AG09319 (cell line): Measurements from ENCODE around the gene EEF2.

Experiments
- DNase-seq: peaks from one replicate; pipeline ENCODE4 v3.0.0-alpha.2; 2010; ENCODE audit warnings: low read depth; ENCODE audit errors: extremely low read depth
- CTCF ChIP-seq: IDR thresholded peaks from 2 replicates; pipeline ENCODE4 v1.5.1; 2011; ENCODE audit warnings: low read depth, mild to moderate bottlenecking, inconsistent platforms, low read length, moderate library complexity

Gene EEF2

DNA sequence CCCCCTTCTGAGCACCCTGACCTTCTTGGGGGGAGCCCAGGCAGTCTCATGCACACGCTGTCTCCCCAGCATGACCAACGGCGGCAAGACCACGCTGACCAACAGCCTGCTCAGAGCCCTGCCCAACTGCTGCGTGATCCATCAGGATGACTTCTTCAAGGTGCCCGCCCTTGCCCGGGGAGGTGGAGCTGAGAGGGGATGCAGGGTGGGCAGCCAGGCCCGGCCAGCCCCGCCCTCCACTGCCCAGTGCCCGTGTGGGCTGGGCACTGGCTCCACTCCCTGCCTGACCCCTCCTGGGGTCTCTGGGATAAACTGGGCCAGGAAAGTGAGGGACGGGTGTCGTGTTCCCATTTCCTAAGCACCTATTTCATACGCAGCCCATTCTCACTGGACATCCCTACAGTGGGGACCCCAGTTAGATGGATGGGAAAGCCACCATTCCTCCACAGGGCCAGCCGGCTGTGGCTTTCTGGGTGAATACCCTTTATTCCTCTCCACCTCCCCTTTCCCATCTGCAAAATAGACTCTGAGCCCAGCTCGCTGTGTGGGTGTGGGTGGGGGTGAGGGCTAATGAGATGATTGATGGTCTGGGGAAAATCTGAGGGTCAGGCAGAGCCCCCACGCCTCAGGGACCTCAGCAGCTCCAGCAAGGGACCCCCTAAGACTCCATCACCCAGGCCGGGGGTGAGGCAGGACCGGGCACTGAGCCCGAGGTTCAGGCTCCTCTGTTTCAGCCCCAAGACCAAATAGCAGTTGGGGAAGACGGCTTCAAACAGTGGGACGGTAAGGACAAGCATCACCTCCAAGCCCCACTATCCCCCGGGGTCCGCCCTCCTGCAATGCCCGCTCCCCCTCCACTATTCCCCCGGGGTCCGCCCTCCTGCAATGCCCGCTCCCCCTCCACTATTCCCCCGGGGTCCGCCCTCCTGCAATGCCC lies 48.5 kb downstream of the EEF2 start:
- no peak for DNase-seq
- TF ChIP-seq CTCF = no peak

GRCh38 chr19:3932931-3933810 lies 52.1 kb downstream of the EEF2 start, which contains the start of gene NMRK2:
TSS of gene NMRK2 (plus strand) at chr19:3933069. CDS start at chr19:3933672, 603 bp downstream.
- no peak for DNase-seq

GRCh38 chr19:3931041-3931440 lies 54.2 kb downstream of the EEF2 start:
- no peak for DNase-seq
- no peak for TF ChIP-seq CTCF

More at GRCh38 chr19:3932931-3933810, 52.1 kb downstream of the EEF2 start, which contains the start of gene NMRK2:
- no peak for TF ChIP-seq CTCF
